ENCODE data around the gene PPP4R2. TPM values are rescaled to one million over a fixed set of nuclear protein-coding genes. Genes with fewer than 3 reads are reported as not detected.

PPP4R2 gene
- 62.2 and 105 TPM in 2 replicates for total RNA-seq

- H3K4me3 ChIP-seq (ENCODE audit: low read depth, low read length): peak within 1 kb of the TSS; percentile 78
- TF ChIP-seq CTCF (IDR thresholded peaks at IDR 0.05; ENCODE audit: insufficient read depth, low read depth, low read length): no peak
- peak; percentile 87 for DNase-seq (ENCODE audit: low read depth)
These were observed at the start of gene PPP4R2 for GRCh38 chr3:72996473-72997333. PPP4R2 (plus strand) TSS chr3:72996811; CDS start chr3:72997038, 227 bp downstream.

- no peak for TF ChIP-seq CTCF (IDR thresholded peaks at IDR 0.05; ENCODE audit: insufficient read depth, low read depth, low read length)
- H3K4me3 ChIP-seq (ENCODE audit: low read depth, low read length): no peak overlapping the region
- DNase-seq (ENCODE audit: low read depth): peak; percentile 60
These were observed 48.7 kb upstream of the PPP4R2 start for GRCh38 chr3:72947715-72948490.

GRCh38 chr3:72949016-72949415 is 47.6 kb upstream of the PPP4R2 start:
- H3K4me3 ChIP-seq (ENCODE audit: low read depth, low read length): no peak overlapping the region
- no peak for TF ChIP-seq CTCF (IDR thresholded peaks at IDR 0.05; ENCODE audit: insufficient read depth, low read depth, low read length)
- DNase-seq (ENCODE audit: low read depth): no peak

GRCh38 chr3:72950372-72950771 is 46.2 kb upstream of the PPP4R2 start:
- H3K4me3 ChIP-seq (ENCODE audit: low read depth, low read length): no peak overlapping the region
- TF ChIP-seq CTCF (IDR thresholded peaks at IDR 0.05; ENCODE audit: insufficient read depth, low read depth, low read length): no peak
- DNase-seq (ENCODE audit: low read depth): no peak

GRCh38 chr3:72950801-72951200 is 45.8 kb upstream of the PPP4R2 start:
- H3K4me3 ChIP-seq (ENCODE audit: low read depth, low read length): no peak overlapping the region
- no peak for TF ChIP-seq CTCF (IDR thresholded peaks at IDR 0.05; ENCODE audit: insufficient read depth, low read depth, low read length)
- no peak for DNase-seq (ENCODE audit: low read depth)

GRCh38 chr3:72951259-72951722 is 45.3 kb upstream of the PPP4R2 start:
- DNase-seq (ENCODE audit: low read depth): peak; percentile 24

More at GRCh38 chr3:72951259-72951722, 45.3 kb upstream of the PPP4R2 start:
- no peak for TF ChIP-seq CTCF (IDR thresholded peaks at IDR 0.05; ENCODE audit: insufficient read depth, low read depth, low read length)
- no peak overlapping the region for H3K4me3 ChIP-seq (ENCODE audit: low read depth, low read length)

All from fibroblast of villous mesenchyme (primary cell).